ENCODE measurements around the gene PAPOLA.

PAPOLA gene

DNA sequence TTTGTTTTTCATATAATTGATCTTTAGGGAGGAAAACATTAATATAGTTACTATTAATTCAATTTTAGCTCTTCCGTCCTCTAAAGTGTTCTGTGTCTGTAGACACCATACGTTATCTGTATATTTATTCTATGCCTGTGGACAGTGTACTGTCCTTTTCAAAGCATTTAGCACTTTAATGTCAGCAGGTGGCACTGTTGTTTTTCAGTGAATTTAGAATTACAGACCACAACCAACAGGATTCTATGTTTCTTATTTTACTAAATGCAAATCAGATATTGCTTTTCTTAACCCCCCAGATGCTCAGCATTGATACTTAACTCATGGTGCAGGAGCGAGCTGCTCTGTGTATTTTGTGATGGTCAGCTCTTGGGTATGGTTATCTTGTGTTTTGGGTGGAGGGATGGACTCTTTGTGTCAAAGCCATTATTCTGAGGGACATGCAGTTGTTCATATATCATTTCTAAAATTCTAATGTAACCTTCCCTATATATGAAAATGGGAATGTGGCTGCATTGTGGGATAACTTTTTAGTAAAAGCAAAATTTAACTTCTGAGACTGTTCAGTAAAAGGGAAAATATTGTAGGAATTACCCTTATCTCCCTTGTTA is 65.2 kb downstream of the PAPOLA start:
- peak; percentile 64 for DNase-seq
- Histone ChIP-seq H3K9ac (ENCODE audit: low read length) (no peak overlapping the region), H4K91ac (ENCODE audit: low read length) (no peak overlapping the region), H2AFZ (ENCODE audit: low read depth, low read length) (no peak overlapping the region), H2BK15ac (ENCODE audit: low read depth, poor library complexity, severe bottlenecking) (no peak overlapping the region), H3K9me3 (ENCODE audit: control insufficient read depth, low read length) (no peaks in the 10 kb centered on the region), H4K8ac (ENCODE audit: low read length) (no peak overlapping the region), H3K27me3 (ENCODE audit: control insufficient read depth in 1 of 2, insufficient read depth in 1 of 2, low read length in 2 of 2) (no peaks in the 10 kb centered on the region), H2BK120ac (ENCODE audit: low read depth, low read length) (no peak overlapping the region), H2BK5ac (ENCODE audit: low read depth, low read length, poor library complexity, severe bottlenecking) (no peak overlapping the region), H3K4ac (ENCODE audit: low read depth in 1 of 2, low read length in 2 of 2) (no peak overlapping the region), H3K36me3 (ENCODE audit: control insufficient read depth in 1 of 2, insufficient read depth in 2 of 2, low read depth in 1 of 2, low read length in 2 of 2) (peaks cover 3 to 73% of the 10 kb centered on the region in 2 experiments), H3K23ac (ENCODE audit: low read length in 2 of 2) (no peak overlapping the region), H2BK12ac (ENCODE audit: low read length in 2 of 2) (no peak overlapping the region), H3K4me3 (ENCODE audit: insufficient read depth in 1 of 2, low read depth in 1 of 2, low read length in 2 of 2) (no peak overlapping the region), H3K14ac (ENCODE audit: low read length in 2 of 2) (no peak overlapping the region), H3K27ac (ENCODE audit: low read length, poor library complexity, severe bottlenecking) (no peak overlapping the region), H2AK5ac (ENCODE audit: low read length, severe bottlenecking) (no peak overlapping the region), H3K18ac (ENCODE audit: low read depth in 1 of 2, low read length in 2 of 2) (no peak overlapping the region), H3K4me1 (ENCODE audit: control insufficient read depth, insufficient read depth, low read depth, low read length) (no peaks in the 10 kb centered on the region), H3K4me2 (ENCODE audit: low read length, poor library complexity, severe bottlenecking) (no peak overlapping the region), H3K79me1 (replicated peaks; ENCODE audit: low read length, poor library complexity, severe bottlenecking) (peaks cover 12% of the 10 kb centered on the region)
- no CpG with 5 or more reads among the region's 3 CpGs for WGBS

DNA sequence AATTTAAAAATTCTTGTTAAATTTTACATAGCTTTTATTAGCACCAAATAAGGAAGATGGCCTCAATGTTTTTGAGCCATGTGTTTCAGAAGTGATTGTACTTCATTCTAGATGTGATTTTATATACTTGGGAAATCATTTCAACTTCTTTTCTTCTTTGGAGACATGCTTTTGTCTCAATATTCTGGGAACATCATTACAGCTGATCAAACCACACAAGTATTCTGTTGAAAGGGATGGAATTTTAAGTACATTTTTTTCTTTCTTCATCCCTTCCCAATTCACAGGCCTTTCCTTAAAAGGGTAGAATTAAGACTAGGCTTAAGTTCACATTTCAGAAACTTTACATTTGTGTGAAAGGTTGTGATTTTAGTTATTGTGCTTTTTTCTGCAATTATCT is 66.4 kb downstream of the PAPOLA start:
- Histone ChIP-seq H3K4me2 (ENCODE audit: low read length, poor library complexity, severe bottlenecking) (no peak overlapping the region), H4K91ac (ENCODE audit: low read length) (no peak overlapping the region), H3K4me3 (ENCODE audit: insufficient read depth in 1 of 2, low read depth in 1 of 2, low read length in 2 of 2) (no peak overlapping the region), H2BK120ac (ENCODE audit: low read depth, low read length) (no peak overlapping the region), H3K9ac (ENCODE audit: low read length) (no peak overlapping the region), H2BK12ac (ENCODE audit: low read length in 2 of 2) (no peak overlapping the region), H3K9me3 (ENCODE audit: control insufficient read depth, low read length) (no peaks in the 10 kb centered on the region), H3K36me3 (ENCODE audit: control insufficient read depth in 1 of 2, insufficient read depth in 2 of 2, low read depth in 1 of 2, low read length in 2 of 2) (peaks cover 5 to 68% of the 10 kb centered on the region in 2 experiments), H2BK5ac (ENCODE audit: low read depth, low read length, poor library complexity, severe bottlenecking) (no peak overlapping the region), H3K23ac (ENCODE audit: low read length in 2 of 2) (no peak overlapping the region), H2BK15ac (ENCODE audit: low read depth, poor library complexity, severe bottlenecking) (no peak overlapping the region), H3K4me1 (ENCODE audit: control insufficient read depth, insufficient read depth, low read depth, low read length) (no peaks in the 10 kb centered on the region), H4K8ac (ENCODE audit: low read length) (no peak overlapping the region), H3K14ac (ENCODE audit: low read length in 2 of 2) (no peak overlapping the region), H3K4ac (ENCODE audit: low read depth in 1 of 2, low read length in 2 of 2) (no peak overlapping the region), H3K18ac (ENCODE audit: low read depth in 1 of 2, low read length in 2 of 2) (no peak overlapping the region), H3K79me1 (replicated peaks; ENCODE audit: low read length, poor library complexity, severe bottlenecking) (peaks cover 16% of the 10 kb centered on the region), H3K27ac (ENCODE audit: low read length, poor library complexity, severe bottlenecking) (no peak overlapping the region), H2AFZ (ENCODE audit: low read depth, low read length) (no peak overlapping the region), H2AK5ac (ENCODE audit: low read length, severe bottlenecking) (no peak overlapping the region), H3K27me3 (ENCODE audit: control insufficient read depth in 1 of 2, insufficient read depth in 1 of 2, low read length in 2 of 2) (no peaks in the 10 kb centered on the region)
- DNase-seq: no peak

DNA sequence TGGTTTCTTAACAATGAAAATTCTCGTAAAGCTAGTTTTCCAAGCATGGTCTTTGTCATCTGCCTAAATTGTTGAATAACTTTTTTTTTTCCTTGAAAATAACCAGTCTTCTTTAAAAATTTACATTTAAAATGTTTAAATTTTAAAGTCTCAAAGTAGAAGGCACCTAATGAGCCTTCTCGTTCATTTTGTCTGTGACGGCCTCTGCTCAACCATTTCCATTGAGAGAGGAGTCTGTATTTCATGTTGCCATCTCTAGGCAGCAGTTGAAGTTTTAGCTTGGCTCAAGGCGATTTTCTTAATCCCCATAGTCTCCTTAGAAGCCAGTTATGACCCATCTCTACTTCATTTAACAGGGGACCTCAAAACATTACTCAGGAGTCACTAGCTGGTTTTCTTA is 69.1 kb downstream of the PAPOLA start:
- Histone ChIP-seq H3K4ac (ENCODE audit: low read depth in 1 of 2, low read length in 2 of 2) (no peak overlapping the region), H2BK120ac (ENCODE audit: low read depth, low read length) (no peak overlapping the region), H3K36me3 (ENCODE audit: control insufficient read depth in 1 of 2, insufficient read depth in 2 of 2, low read depth in 1 of 2, low read length in 2 of 2) (peaks cover 8 to 45% of the 10 kb centered on the region in 2 experiments), H3K4me2 (ENCODE audit: low read length, poor library complexity, severe bottlenecking) (no peak overlapping the region), H2BK15ac (ENCODE audit: low read depth, poor library complexity, severe bottlenecking) (no peak overlapping the region), H3K27ac (ENCODE audit: low read length, poor library complexity, severe bottlenecking) (no peak overlapping the region), H2BK12ac (ENCODE audit: low read length in 2 of 2) (no peak overlapping the region), H3K9ac (ENCODE audit: low read length) (no peak overlapping the region), H3K9me3 (ENCODE audit: control insufficient read depth, low read length) (no peaks in the 10 kb centered on the region), H3K79me1 (replicated peaks; ENCODE audit: low read length, poor library complexity, severe bottlenecking) (peaks cover 19% of the 10 kb centered on the region), H3K27me3 (ENCODE audit: control insufficient read depth in 1 of 2, insufficient read depth in 1 of 2, low read length in 2 of 2) (no peaks in the 10 kb centered on the region), H3K23ac (ENCODE audit: low read length in 2 of 2) (no peak overlapping the region), H3K18ac (ENCODE audit: low read depth in 1 of 2, low read length in 2 of 2) (no peak overlapping the region), H3K4me1 (ENCODE audit: control insufficient read depth, insufficient read depth, low read depth, low read length) (no peaks in the 10 kb centered on the region), H2BK5ac (ENCODE audit: low read depth, low read length, poor library complexity, severe bottlenecking) (no peak overlapping the region), H3K4me3 (ENCODE audit: insufficient read depth in 1 of 2, low read depth in 1 of 2, low read length in 2 of 2) (no peak overlapping the region), H2AFZ (ENCODE audit: low read depth, low read length) (no peak overlapping the region), H4K8ac (ENCODE audit: low read length) (no peak overlapping the region), H3K14ac (ENCODE audit: low read length in 2 of 2) (no peak overlapping the region), H2AK5ac (ENCODE audit: low read length, severe bottlenecking) (no peak overlapping the region), H4K91ac (ENCODE audit: low read length) (no peak overlapping the region)
- 100% methylated on average over 2 of the region's 4 CpGs for WGBS
- no peak for DNase-seq

GRCh38 chr14:96573473-96574100 is 71.4 kb downstream of the PAPOLA start:
- Histone ChIP-seq H3K79me1 (replicated peaks; ENCODE audit: low read length, poor library complexity, severe bottlenecking) (peaks cover 19% of the 10 kb centered on the region), H3K4me2 (ENCODE audit: low read length, poor library complexity, severe bottlenecking) (no peak overlapping the region), H4K8ac (ENCODE audit: low read length) (no peak overlapping the region), H4K91ac (ENCODE audit: low read length) (no peak overlapping the region), H3K9ac (ENCODE audit: low read length) (no peak overlapping the region), H3K14ac (ENCODE audit: low read length in 2 of 2) (no peak overlapping the region), H2AK5ac (ENCODE audit: low read length, severe bottlenecking) (no peak overlapping the region), H3K4me3 (ENCODE audit: insufficient read depth in 1 of 2, low read depth in 1 of 2, low read length in 2 of 2) (no peak overlapping the region), H3K27ac (ENCODE audit: low read length, poor library complexity, severe bottlenecking) (no peak overlapping the region), H3K36me3 (ENCODE audit: control insufficient read depth in 1 of 2, insufficient read depth in 2 of 2, low read depth in 1 of 2, low read length in 2 of 2) (peaks cover 19 to 29% of the 10 kb centered on the region in 2 experiments), H3K4me1 (ENCODE audit: control insufficient read depth, insufficient read depth, low read depth, low read length) (no peaks in the 10 kb centered on the region), H2BK12ac (ENCODE audit: low read length in 2 of 2) (no peak overlapping the region), H2BK15ac (ENCODE audit: low read depth, poor library complexity, severe bottlenecking) (no peak overlapping the region), H3K18ac (ENCODE audit: low read depth in 1 of 2, low read length in 2 of 2) (no peak overlapping the region), H3K4ac (ENCODE audit: low read depth in 1 of 2, low read length in 2 of 2) (no peak overlapping the region), H3K9me3 (ENCODE audit: control insufficient read depth, low read length) (no peaks in the 10 kb centered on the region), H3K27me3 (ENCODE audit: control insufficient read depth in 1 of 2, insufficient read depth in 1 of 2, low read length in 2 of 2) (no peaks in the 10 kb centered on the region), H3K23ac (ENCODE audit: low read length in 2 of 2) (no peak overlapping the region), H2BK5ac (ENCODE audit: low read depth, low read length, poor library complexity, severe bottlenecking) (no peak overlapping the region), H2BK120ac (ENCODE audit: low read depth, low read length) (no peak overlapping the region), H2AFZ (ENCODE audit: low read depth, low read length) (no peak overlapping the region)
- DNase-seq: no peak
- WGBS: 94% methylated on average over 5 of the region's 5 CpGs
